ENCODE results near the gene DYNLRB2.

GRCh38 chr16:80503107-80503506 is 37.7 kb upstream of the DYNLRB2 start:
- no peak for TF ChIP-seq POLR2A (IDR thresholded peaks at IDR 0.05)
- TF ChIP-seq CTCF (IDR thresholded peaks at IDR 0.05) = no peak
